EH (cell line): ENCODE results near the gene PDIA4.
A peak's percentile ranks its signal among the peaks of the same experiment; 100 is the strongest.
"Not testable (repeated sequence)": the region's sequence is repeated elsewhere in the genome, so short reads cannot be mapped to it uniquely, and the experiment has no call there.

ENCODE experiments used
- DNase-seq: peaks from one replicate; pipeline ENCODE4 v3.0.0-alpha.2; 2015; ENCODE audit warnings: low read depth

Gene PDIA4

GRCh38 chr7:149028346-149029109, at the start of gene PDIA4:
PDIA4 (minus strand) TSS chr7:149028505; CDS start chr7:149028408, 97 bp downstream.
- peak; percentile 100 for DNase-seq

- DNase-seq: no peak
Observed at GRCh38 chr7:149077594-149077993, 49.3 kb upstream of the PDIA4 start.

- DNase-seq: no peak
Observed at GRCh38 chr7:149075286-149075685, 47.0 kb upstream of the PDIA4 start.

- DNase-seq: no peak
Observed at GRCh38 chr7:149074116-149074885, 46.0 kb upstream of the PDIA4 start.

GRCh38 chr7:149072438-149072775, 44.1 kb upstream of the PDIA4 start:
- no peak for DNase-seq

- DNase-seq: peak; percentile 16
Observed at GRCh38 chr7:149071641-149072437, 43.5 kb upstream of the PDIA4 start.

- no peak for DNase-seq
Observed at GRCh38 chr7:149071182-149071635, 42.9 kb upstream of the PDIA4 start.

- DNase-seq: no peak
Observed at GRCh38 chr7:149070372-149071125, 42.2 kb upstream of the PDIA4 start.

- no peak for DNase-seq
Observed at GRCh38 chr7:149067869-149068268, 39.6 kb upstream of the PDIA4 start.

GRCh38 chr7:149063476-149063875, 35.2 kb upstream of the PDIA4 start:
- DNase-seq: no peak

GRCh38 chr7:149062217-149062899, 34.1 kb upstream of the PDIA4 start:
- DNase-seq: not testable (repeated sequence)

- DNase-seq: no peak
Observed at GRCh38 chr7:149060156-149060555, 31.9 kb upstream of the PDIA4 start.

- DNase-seq: no peak
Observed at GRCh38 chr7:149053885-149054284, 25.6 kb upstream of the PDIA4 start.

- no peak for DNase-seq
Observed at GRCh38 chr7:149053384-149053783, 25.1 kb upstream of the PDIA4 start.

- peak; percentile 10 for DNase-seq
Observed at GRCh38 chr7:149050941-149051340, 22.6 kb upstream of the PDIA4 start.

- no peak for DNase-seq
Observed at GRCh38 chr7:149048805-149049204, 20.5 kb upstream of the PDIA4 start.

GRCh38 chr7:149046416-149046815, 18.1 kb upstream of the PDIA4 start:
- DNase-seq: no peak

- no peak for DNase-seq
Observed at GRCh38 chr7:149043936-149044335, 15.6 kb upstream of the PDIA4 start.

- DNase-seq: no peak
Observed at GRCh38 chr7:149041350-149041749, 13.0 kb upstream of the PDIA4 start.

GRCh38 chr7:149038641-149039040, 10.3 kb upstream of the PDIA4 start:
- DNase-seq: not testable (repeated sequence)

- DNase-seq: no peak
Observed at GRCh38 chr7:149036676-149037075, 8.4 kb upstream of the PDIA4 start.
